Measurements from ENCODE around the gene ACOXL. TPM values are rescaled to one million over a fixed set of nuclear protein-coding genes. Genes with fewer than 3 reads are reported as not detected.

Gene ACOXL
- total RNA-seq, 2 donors from 2014 or later: not detected

DNA sequence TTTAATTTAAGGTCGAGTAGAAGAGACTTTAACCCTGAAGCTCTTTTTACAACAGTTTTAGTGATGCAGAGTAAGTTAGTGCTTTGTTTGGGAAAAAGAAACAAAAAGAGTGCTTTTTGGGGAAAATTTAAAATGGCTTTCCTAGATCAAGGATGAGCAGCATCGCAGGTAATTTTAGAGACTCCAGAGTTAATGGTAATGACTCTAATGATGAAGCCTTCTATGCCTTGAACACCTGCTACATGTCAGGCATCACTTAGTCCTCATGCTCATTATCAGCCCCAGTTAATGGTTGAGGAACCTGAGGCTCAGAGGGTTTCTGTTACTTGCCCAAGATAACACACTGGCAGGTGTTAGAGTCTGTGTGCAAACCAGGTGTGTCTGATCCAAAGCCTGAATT is 167.8 kb downstream of the ACOXL start:
- Histone ChIP-seq H3K27ac (no peak overlapping the region), H3K4me3 (no peak overlapping the region), H3K36me3 (no peaks in the 10 kb centered on the region), H3K27me3 (replicated peaks; ENCODE audit: insufficient read depth) (no peaks in the 10 kb centered on the region), H3K9me3 (peaks cover 3% of the 10 kb centered on the region), H3K4me1 (ENCODE audit: control insufficient read depth in 1 of 2, low read depth in 2 of 2) (no peaks in the 10 kb centered on the region)
- no peak for ATAC-seq (ENCODE audit: insufficient number of reproducible peaks, low FRiP score, low read depth)
- TF ChIP-seq, protein P1, sequence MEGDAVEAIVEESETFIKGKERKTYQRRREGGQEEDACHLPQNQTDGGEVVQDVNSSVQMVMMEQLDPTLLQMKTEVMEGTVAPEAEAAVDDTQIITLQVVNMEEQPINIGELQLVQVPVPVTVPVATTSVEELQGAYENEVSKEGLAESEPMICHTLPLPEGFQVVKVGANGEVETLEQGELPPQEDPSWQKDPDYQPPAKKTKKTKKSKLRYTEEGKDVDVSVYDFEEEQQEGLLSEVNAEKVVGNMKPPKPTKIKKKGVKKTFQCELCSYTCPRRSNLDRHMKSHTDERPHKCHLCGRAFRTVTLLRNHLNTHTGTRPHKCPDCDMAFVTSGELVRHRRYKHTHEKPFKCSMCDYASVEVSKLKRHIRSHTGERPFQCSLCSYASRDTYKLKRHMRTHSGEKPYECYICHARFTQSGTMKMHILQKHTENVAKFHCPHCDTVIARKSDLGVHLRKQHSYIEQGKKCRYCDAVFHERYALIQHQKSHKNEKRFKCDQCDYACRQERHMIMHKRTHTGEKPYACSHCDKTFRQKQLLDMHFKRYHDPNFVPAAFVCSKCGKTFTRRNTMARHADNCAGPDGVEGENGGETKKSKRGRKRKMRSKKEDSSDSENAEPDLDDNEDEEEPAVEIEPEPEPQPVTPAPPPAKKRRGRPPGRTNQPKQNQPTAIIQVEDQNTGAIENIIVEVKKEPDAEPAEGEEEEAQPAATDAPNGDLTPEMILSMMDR (IDR thresholded peaks at IDR 0.05): no peak
- DNase-seq (ENCODE audit: low spot score): no peak

DNA sequence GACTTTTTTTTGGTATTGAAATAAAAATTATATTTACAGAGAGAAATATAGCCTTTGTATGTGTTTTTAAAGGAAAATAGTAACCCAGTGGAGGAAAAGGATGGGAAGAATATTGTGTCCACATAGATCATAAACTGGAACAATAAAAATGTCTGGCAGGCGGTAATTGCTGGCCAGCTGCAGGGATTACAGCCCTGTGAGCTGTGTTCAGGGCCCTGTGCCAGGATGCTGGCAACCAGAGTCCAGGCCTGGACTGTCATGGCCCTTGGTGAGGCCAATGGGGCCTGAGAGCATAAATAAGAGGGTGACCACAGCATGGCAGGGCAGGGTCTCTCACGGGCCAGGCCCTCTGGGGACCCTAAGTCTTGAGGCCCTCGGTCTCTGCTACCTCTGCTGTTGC is 171.2 kb downstream of the ACOXL start:
- Histone ChIP-seq H3K4me3 (no peak overlapping the region), H3K9me3 (no peaks in the 10 kb centered on the region), H3K27ac (no peak overlapping the region), H3K27me3 (replicated peaks; ENCODE audit: insufficient read depth) (no peaks in the 10 kb centered on the region), H3K4me1 (ENCODE audit: control insufficient read depth in 1 of 2, low read depth in 2 of 2) (no peaks in the 10 kb centered on the region), H3K36me3 (no peaks in the 10 kb centered on the region)
- TF ChIP-seq, protein P1 (IDR thresholded peaks at IDR 0.05): no peak
- ATAC-seq (ENCODE audit: insufficient number of reproducible peaks, low FRiP score, low read depth): no peak
- no peak for DNase-seq (ENCODE audit: low spot score)

GRCh38 chr2:110904116-110904778 is 171.9 kb downstream of the ACOXL start:
- H3K27me3 ChIP-seq (replicated peaks; ENCODE audit: insufficient read depth): no peaks in the 10 kb centered on the region
- TF ChIP-seq, protein P1 (IDR thresholded peaks at IDR 0.05): no peak
- no peak overlapping the region for H3K27ac ChIP-seq
- no peaks in the 10 kb centered on the region for H3K9me3 ChIP-seq
- no peaks in the 10 kb centered on the region for H3K36me3 ChIP-seq
- no peak overlapping the region for H3K4me3 ChIP-seq
- no peaks in the 10 kb centered on the region for H3K4me1 ChIP-seq (ENCODE audit: control insufficient read depth in 1 of 2, low read depth in 2 of 2)
- no peak for ATAC-seq (ENCODE audit: insufficient number of reproducible peaks, low FRiP score, low read depth)
- no peak for DNase-seq (ENCODE audit: low spot score)

- H3K27ac ChIP-seq: no peak overlapping the region
- no peaks in the 10 kb centered on the region for H3K9me3 ChIP-seq
- ATAC-seq (ENCODE audit: insufficient number of reproducible peaks, low FRiP score, low read depth) (no peak), DNase-seq (ENCODE audit: low spot score) (no peak)
- no peaks in the 10 kb centered on the region for H3K27me3 ChIP-seq (replicated peaks; ENCODE audit: insufficient read depth)
- H3K4me3 ChIP-seq: no peak overlapping the region
- no peaks in the 10 kb centered on the region for H3K36me3 ChIP-seq
- TF ChIP-seq, protein P1 (IDR thresholded peaks at IDR 0.05): no peak
- H3K4me1 ChIP-seq (ENCODE audit: control insufficient read depth in 1 of 2, low read depth in 2 of 2): no peaks in the 10 kb centered on the region
Observed at GRCh38 chr2:110904779-110905148, 172.4 kb downstream of the ACOXL start.

DNA sequence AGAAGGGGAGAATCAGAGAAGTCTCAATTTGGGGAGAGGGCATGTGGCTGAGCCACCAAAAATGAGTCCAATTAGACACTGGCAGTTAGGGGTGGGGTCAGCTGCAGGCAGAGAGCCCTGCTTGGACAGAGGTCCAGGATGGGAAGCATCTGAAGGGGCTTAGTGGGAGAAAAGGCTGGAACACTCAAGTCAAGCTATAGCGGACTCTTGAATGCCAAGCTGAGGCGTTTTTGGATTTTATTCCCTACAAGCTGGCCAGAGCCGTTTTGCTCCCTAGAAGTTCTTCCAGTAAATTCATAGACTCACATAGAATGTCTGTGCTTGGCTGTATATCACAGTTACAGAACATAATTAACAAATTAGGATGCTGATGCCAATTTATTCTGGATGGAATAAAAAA is 172.8 kb downstream of the ACOXL start:
- DNase-seq (ENCODE audit: low spot score) (no peak), ATAC-seq (ENCODE audit: insufficient number of reproducible peaks, low FRiP score, low read depth) (no peak)
- no peak overlapping the region for H3K27ac ChIP-seq
- no peaks in the 10 kb centered on the region for H3K9me3 ChIP-seq
- TF ChIP-seq, protein P1 (IDR thresholded peaks at IDR 0.05): no peak
- H3K4me1 ChIP-seq (ENCODE audit: control insufficient read depth in 1 of 2, low read depth in 2 of 2): no peaks in the 10 kb centered on the region
- no peaks in the 10 kb centered on the region for H3K27me3 ChIP-seq (replicated peaks; ENCODE audit: insufficient read depth)
- no peaks in the 10 kb centered on the region for H3K36me3 ChIP-seq
- no peak overlapping the region for H3K4me3 ChIP-seq

Measured in thoracic aorta (tissue), 2 donors.